WTC11 (cell line): ENCODE measurements around the gene ZGPAT. TPM values are rescaled to one million over a fixed set of nuclear protein-coding genes. Genes with fewer than 3 reads are reported as not detected.

Experiments used
- ATAC-seq: fragments of 200-7000 bp; cut with Tn5 transposase; 2 replicates; pipeline ENCODE4 v1.10.0; 2021; ENCODE audit warnings: mild to moderate bottlenecking, moderate library complexity
- CTCF ChIA-PET: fragments of 300-600 bp; sonication (Branson Sonifier 250); formaldehyde crosslinking; loops from one replicate; lab custom pipeline; 2021; ENCODE audit warnings: antibody characterized with exemption; lab: Charles Lee
- POLR2A ChIA-PET: fragments of 350-600 bp; sonication (Branson Sonifier 250); formaldehyde crosslinking; loops from one replicate; lab custom pipeline; 2021; ENCODE audit warnings: antibody characterized with exemption; lab: Charles Lee
- DNase-seq: peaks from one replicate; pipeline ENCODE4 v3.0.0; 2021; ENCODE audit warnings: low spot score
- H3K27ac Mint-ChIP-seq: 2 replicates; pipeline ENCODE4 v1.8.0; 2021; ENCODE audit warnings: mixed read lengths
- H3K27me3 Mint-ChIP-seq: 2 replicates; pipeline ENCODE4 v1.8.0; 2021; ENCODE audit warnings: low read depth, mild to moderate bottlenecking, moderate library complexity, mixed read lengths
- H3K36me3 Mint-ChIP-seq: 2 replicates; pipeline ENCODE4 v1.8.0; 2021; ENCODE audit warnings: mixed read lengths
- H3K4me1 Mint-ChIP-seq: 2 replicates; pipeline ENCODE4 v1.8.0; 2022; ENCODE audit warnings: mixed read lengths
- H3K4me3 Mint-ChIP-seq: 2 replicates; pipeline ENCODE4 v1.8.0; 2021; ENCODE audit warnings: mild to moderate bottlenecking, moderate library complexity, mixed read lengths
- H3K9me3 Mint-ChIP-seq: 2 replicates; pipeline ENCODE4 v1.8.0; 2021; ENCODE audit warnings: mixed read lengths
- AFF4 ChIP-seq: sonication (generic); formaldehyde crosslinking; IDR thresholded peaks from 2 replicates; pipeline ENCODE4 v1.8.1; 2023; ENCODE audit warnings: mild to moderate bottlenecking, missing genetic modification reagents, borderline replicate concordance
- CBFB ChIP-seq: sonication (generic); formaldehyde crosslinking; IDR thresholded peaks from 2 replicates; pipeline ENCODE4 v1.8.1; 2022; ENCODE audit warnings: mild to moderate bottlenecking, low read depth, missing genetic modification reagents
- EMX1 ChIP-seq: fragments of 250-450 bp; sonication (Bioruptor Pico); IDR thresholded peaks from 2 replicates; pipeline ENCODE4 v1.8.0; 2021; ENCODE audit warnings: mild to moderate bottlenecking
- ETV6 ChIP-seq: sonication (generic); formaldehyde crosslinking; IDR thresholded peaks from 2 replicates; pipeline ENCODE4 v1.8.1; 2022; ENCODE audit warnings: mild to moderate bottlenecking, missing genetic modification reagents
- FOXJ3 ChIP-seq: sonication (generic); formaldehyde crosslinking; IDR thresholded peaks from 2 replicates; pipeline ENCODE4 v1.9.0; 2021; ENCODE audit warnings: missing genetic modification reagents, mild to moderate bottlenecking, borderline replicate concordance
- FOXP1 ChIP-seq: sonication (generic); formaldehyde crosslinking; IDR thresholded peaks from 2 replicates; pipeline ENCODE4 v1.8.0; 2022; ENCODE audit warnings: missing genetic modification reagents, mild to moderate bottlenecking, moderate library complexity, borderline replicate concordance
- GTF2I ChIP-seq: fragments of 250-450 bp; sonication (Bioruptor Pico); conservative IDR thresholded peaks from 2 replicates; pipeline ENCODE4 v1.4.0; 2021; ENCODE audit warnings: mild to moderate bottlenecking
- HMGA2 ChIP-seq: fragments of 250-450 bp; sonication (Bioruptor Pico); IDR thresholded peaks from 2 replicates; pipeline ENCODE4 v1.4.0; 2021; ENCODE audit warnings: mild to moderate bottlenecking, moderate library complexity
- KAT7 ChIP-seq: sonication (generic); formaldehyde crosslinking; IDR thresholded peaks from 2 replicates; pipeline ENCODE4 v1.8.1; 2023; ENCODE audit warnings: missing genetic modification reagents, mild to moderate bottlenecking, borderline replicate concordance
- MYBL2 ChIP-seq: sonication (generic); formaldehyde crosslinking; IDR thresholded peaks from 2 replicates; pipeline ENCODE4 v1.8.1; 2023; ENCODE audit warnings: mild to moderate bottlenecking, moderate library complexity, missing genetic modification reagents
- SOX15 ChIP-seq: fragments of 250-450 bp; sonication (Bioruptor Pico); IDR thresholded peaks from 2 replicates; pipeline ENCODE4 v1.9.0; 2021; ENCODE audit warnings: mild to moderate bottlenecking
- SP1 ChIP-seq: sonication (generic); formaldehyde crosslinking; conservative IDR thresholded peaks from 2 replicates; pipeline ENCODE4 v1.8.1; 2022; ENCODE audit warnings: missing genetic modification reagents
- TP53 ChIP-seq: sonication (generic); formaldehyde crosslinking; IDR thresholded peaks from 2 replicates; pipeline ENCODE4 v1.8.1; 2023; ENCODE audit warnings: mild to moderate bottlenecking, missing genetic modification reagents
- USF2 ChIP-seq: sonication (generic); formaldehyde crosslinking; IDR thresholded peaks from 2 replicates; pipeline ENCODE4 v1.8.1; 2023; ENCODE audit warnings: mild to moderate bottlenecking, missing genetic modification reagents, moderate library complexity
- ZNF121 ChIP-seq: sonication (generic); formaldehyde crosslinking; IDR thresholded peaks from 2 replicates; pipeline ENCODE4 v1.8.0; 2023; ENCODE audit warnings: missing genetic modification reagents
- ZNF232 ChIP-seq: sonication (generic); formaldehyde crosslinking; IDR thresholded peaks from 2 replicates; pipeline ENCODE4 v1.8.0; 2022; ENCODE audit warnings: mild to moderate bottlenecking, missing genetic modification reagents
- ZNF423 ChIP-seq: fragments of 250-450 bp; sonication (Bioruptor Pico); IDR thresholded peaks from 2 replicates; pipeline ENCODE4 v2.1.2; 2022; ENCODE audit warnings: mild to moderate bottlenecking, moderate library complexity
- total RNA-seq: library from RNA; stranded (reverse); gene quantifications from 3 replicates; pipeline ENCODE4 v1.2.3, GENCODE V29; 2021
- TF ChIP-seq, protein P1 (sequence below): fragments of 250-450 bp; sonication (Bioruptor Pico); IDR thresholded peaks from 2 replicates; pipeline ENCODE4 v1.9.0; 2021; ENCODE audit warnings: mild to moderate bottlenecking, borderline replicate concordance
- TF ChIP-seq, protein P2 (sequence below): sonication (generic); formaldehyde crosslinking; IDR thresholded peaks from 2 replicates; pipeline ENCODE4 v1.8.1; 2022; ENCODE audit warnings: mild to moderate bottlenecking, moderate library complexity, missing genetic modification reagents
- TF ChIP-seq, protein P3 (sequence below): sonication (generic); formaldehyde crosslinking; IDR thresholded peaks from 2 replicates; pipeline ENCODE4 v1.8.1; 2022; ENCODE audit warnings: low read depth, mild to moderate bottlenecking, moderate library complexity, missing genetic modification reagents, borderline replicate concordance
- TF ChIP-seq, protein P4 (sequence below): sonication (generic); formaldehyde crosslinking; IDR thresholded peaks from 2 replicates; pipeline ENCODE4 v1.8.1; 2022; ENCODE audit warnings: mild to moderate bottlenecking, missing genetic modification reagents, moderate library complexity, borderline replicate concordance

ZGPAT gene
- total RNA-seq, 1 experiment from 2014 or later = 28.3 TPM

GRCh38 chr20:63703471-63703975 lies 4.3 kb upstream of the ZGPAT start:
- no peak for TF ChIP-seq ZNF232 (CRISPR knock-in tag)
- no peak for TF ChIP-seq SP1
- TF ChIP-seq ZNF121 (CRISPR knock-in tag) = no peak
- TF ChIP-seq, protein P1, sequence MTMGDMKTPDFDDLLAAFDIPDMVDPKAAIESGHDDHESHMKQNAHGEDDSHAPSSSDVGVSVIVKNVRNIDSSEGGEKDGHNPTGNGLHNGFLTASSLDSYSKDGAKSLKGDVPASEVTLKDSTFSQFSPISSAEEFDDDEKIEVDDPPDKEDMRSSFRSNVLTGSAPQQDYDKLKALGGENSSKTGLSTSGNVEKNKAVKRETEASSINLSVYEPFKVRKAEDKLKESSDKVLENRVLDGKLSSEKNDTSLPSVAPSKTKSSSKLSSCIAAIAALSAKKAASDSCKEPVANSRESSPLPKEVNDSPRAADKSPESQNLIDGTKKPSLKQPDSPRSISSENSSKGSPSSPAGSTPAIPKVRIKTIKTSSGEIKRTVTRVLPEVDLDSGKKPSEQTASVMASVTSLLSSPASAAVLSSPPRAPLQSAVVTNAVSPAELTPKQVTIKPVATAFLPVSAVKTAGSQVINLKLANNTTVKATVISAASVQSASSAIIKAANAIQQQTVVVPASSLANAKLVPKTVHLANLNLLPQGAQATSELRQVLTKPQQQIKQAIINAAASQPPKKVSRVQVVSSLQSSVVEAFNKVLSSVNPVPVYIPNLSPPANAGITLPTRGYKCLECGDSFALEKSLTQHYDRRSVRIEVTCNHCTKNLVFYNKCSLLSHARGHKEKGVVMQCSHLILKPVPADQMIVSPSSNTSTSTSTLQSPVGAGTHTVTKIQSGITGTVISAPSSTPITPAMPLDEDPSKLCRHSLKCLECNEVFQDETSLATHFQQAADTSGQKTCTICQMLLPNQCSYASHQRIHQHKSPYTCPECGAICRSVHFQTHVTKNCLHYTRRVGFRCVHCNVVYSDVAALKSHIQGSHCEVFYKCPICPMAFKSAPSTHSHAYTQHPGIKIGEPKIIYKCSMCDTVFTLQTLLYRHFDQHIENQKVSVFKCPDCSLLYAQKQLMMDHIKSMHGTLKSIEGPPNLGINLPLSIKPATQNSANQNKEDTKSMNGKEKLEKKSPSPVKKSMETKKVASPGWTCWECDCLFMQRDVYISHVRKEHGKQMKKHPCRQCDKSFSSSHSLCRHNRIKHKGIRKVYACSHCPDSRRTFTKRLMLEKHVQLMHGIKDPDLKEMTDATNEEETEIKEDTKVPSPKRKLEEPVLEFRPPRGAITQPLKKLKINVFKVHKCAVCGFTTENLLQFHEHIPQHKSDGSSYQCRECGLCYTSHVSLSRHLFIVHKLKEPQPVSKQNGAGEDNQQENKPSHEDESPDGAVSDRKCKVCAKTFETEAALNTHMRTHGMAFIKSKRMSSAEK (CRISPR knock-in tag) = no peak
- TF ChIP-seq ETV6 (CRISPR knock-in tag) = no peak
- TF ChIP-seq TP53 = no peak
- TF ChIP-seq, protein P2, sequence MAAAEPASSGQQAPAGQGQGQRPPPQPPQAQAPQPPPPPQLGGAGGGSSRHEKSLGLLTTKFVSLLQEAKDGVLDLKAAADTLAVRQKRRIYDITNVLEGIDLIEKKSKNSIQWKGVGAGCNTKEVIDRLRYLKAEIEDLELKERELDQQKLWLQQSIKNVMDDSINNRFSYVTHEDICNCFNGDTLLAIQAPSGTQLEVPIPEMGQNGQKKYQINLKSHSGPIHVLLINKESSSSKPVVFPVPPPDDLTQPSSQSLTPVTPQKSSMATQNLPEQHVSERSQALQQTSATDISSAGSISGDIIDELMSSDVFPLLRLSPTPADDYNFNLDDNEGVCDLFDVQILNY (CRISPR knock-in tag) = no peak
- no peak for TF ChIP-seq ZNF423 (CRISPR knock-in tag)
- no peak for TF ChIP-seq FOXJ3 (CRISPR knock-in tag)
- no peak for TF ChIP-seq EMX1 (CRISPR knock-in tag)
- no peak for TF ChIP-seq SOX15
- no peak for TF ChIP-seq USF2
- TF ChIP-seq, protein P3, sequence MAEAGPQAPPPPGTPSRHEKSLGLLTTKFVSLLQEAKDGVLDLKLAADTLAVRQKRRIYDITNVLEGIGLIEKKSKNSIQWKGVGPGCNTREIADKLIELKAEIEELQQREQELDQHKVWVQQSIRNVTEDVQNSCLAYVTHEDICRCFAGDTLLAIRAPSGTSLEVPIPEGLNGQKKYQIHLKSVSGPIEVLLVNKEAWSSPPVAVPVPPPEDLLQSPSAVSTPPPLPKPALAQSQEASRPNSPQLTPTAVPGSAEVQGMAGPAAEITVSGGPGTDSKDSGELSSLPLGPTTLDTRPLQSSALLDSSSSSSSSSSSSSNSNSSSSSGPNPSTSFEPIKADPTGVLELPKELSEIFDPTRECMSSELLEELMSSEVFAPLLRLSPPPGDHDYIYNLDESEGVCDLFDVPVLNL (CRISPR knock-in tag) = no peak
- TF ChIP-seq GTF2I (CRISPR knock-in tag) = no peak
- TF ChIP-seq CBFB (CRISPR knock-in tag) = no peak
- TF ChIP-seq KAT7 (CRISPR knock-in tag) = no peak
- no peak for TF ChIP-seq MYBL2 (CRISPR knock-in tag)
- Mint-ChIP-seq H3K27ac (no peak overlapping the region), H3K27me3 (no peaks in the 10 kb centered on the region), H3K4me3 (no peak overlapping the region), H3K4me1 (peaks cover 6% of the 10 kb centered on the region), H3K36me3 (peaks cover 17% of the 10 kb centered on the region), H3K9me3 (no peaks in the 10 kb centered on the region)
- ChIA-PET POLR2A (no interaction called here), CTCF (interaction anchor here (1.4 to 2.0 kb wide), 2 partner anchors 35 to 72 kb away, joined by 3 to 5 read pairs; no protein-coding TSS in a partner anchor)
- no peak for ATAC-seq
- DNase-seq = no peak

- no peak for DNase-seq
- Mint-ChIP-seq H3K27ac (no peak overlapping the region), H3K9me3 (no peaks in the 10 kb centered on the region), H3K4me3 (no peak overlapping the region), H3K4me1 (peaks cover 10% of the 10 kb centered on the region), H3K27me3 (no peaks in the 10 kb centered on the region), H3K36me3 (peaks cover 22% of the 10 kb centered on the region)
- POLR2A ChIA-PET = no interaction called here
- no peak for ATAC-seq
- CTCF ChIA-PET = interaction anchor here (2.0 kb wide), 1 partner anchor 71 kb away, joined by 5 read pairs; no protein-coding TSS in a partner anchor
- TF ChIP-seq HMGA2 (CRISPR knock-in tag) = no peak
- TF ChIP-seq FOXP1 (CRISPR knock-in tag) = no peak
- no peak for TF ChIP-seq KAT7 (CRISPR knock-in tag)
- no peak for TF ChIP-seq AFF4
- TF ChIP-seq, protein P4, sequence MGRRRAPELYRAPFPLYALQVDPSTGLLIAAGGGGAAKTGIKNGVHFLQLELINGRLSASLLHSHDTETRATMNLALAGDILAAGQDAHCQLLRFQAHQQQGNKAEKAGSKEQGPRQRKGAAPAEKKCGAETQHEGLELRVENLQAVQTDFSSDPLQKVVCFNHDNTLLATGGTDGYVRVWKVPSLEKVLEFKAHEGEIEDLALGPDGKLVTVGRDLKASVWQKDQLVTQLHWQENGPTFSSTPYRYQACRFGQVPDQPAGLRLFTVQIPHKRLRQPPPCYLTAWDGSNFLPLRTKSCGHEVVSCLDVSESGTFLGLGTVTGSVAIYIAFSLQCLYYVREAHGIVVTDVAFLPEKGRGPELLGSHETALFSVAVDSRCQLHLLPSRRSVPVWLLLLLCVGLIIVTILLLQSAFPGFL (CRISPR knock-in tag) = no peak
These were observed 3.7 kb upstream of the ZGPAT start for GRCh38 chr20:63703976-63704748.
